HG03025 (cell line): ENCODE results near the gene ZC2HC1C.

Experiments used
- ATAC-seq: cut with Tn5 transposase; IDR thresholded peaks from one replicate; pipeline ENCODE4 v1.9.1; 2021; ENCODE audit warnings: mild to moderate bottlenecking, moderate library complexity; ENCODE audit not compliant: unreplicated experiment, low FRiP score

Gene ZC2HC1C, protein sequence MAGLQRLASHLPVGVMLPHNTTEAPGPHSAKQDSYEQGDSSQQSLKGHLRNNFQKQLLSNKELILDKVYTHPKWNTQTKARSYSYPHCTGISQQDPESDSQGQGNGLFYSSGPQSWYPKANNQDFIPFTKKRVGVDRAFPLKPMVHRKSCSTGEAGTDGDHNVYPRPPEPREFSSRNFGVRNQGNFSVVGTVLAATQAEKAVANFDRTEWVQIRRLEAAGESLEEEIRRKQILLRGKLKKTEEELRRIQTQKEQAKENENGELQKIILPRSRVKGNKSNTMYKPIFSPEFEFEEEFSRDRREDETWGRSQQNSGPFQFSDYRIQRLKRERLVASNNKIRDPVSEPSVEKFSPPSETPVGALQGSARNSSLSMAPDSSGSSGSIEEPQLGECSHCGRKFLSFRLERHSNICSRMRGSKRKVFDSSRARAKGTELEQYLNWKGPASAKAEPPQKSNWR

DNA sequence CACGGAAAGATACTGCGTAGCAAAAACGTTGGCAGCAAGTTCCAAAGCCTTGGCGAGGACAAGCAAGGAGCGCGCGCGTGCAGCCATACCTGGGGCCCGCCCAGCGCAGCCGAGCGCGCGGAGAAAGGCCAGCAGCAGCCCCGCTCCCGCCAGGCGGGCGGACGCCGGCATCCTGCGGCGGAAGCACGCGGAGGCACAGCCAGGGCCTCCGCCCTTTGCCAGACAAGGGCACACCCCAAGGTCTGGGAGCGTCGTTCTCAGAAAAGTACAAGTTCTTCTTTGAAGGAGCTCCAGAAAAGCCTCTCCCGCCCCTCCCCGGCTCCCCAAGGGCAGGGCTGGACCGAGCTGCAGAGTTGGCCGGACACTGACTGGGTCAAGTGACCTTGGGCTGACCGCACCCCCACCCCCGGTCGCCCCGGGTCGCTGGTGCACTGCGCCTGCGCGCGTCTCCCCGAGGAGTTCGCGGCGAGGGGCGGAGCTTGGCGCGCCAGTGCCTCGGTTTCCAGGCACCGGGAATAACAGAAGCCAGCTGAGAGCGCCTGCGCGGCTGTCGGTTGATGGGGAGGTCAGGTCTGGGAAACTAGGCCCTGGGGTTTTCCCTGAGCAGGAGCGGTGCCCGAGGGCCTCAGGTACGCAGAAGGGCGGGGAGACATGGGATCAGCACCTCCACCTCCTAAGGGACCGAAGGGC is at the start of gene ZC2HC1C:
Gene ZC2HC1C, plus strand, starts transcription at position 521 of the 690 bp plus-strand sequence. CDS start 933 bp downstream, outside the sequence.
- ATAC-seq, result peak; percentile 49

DNA sequence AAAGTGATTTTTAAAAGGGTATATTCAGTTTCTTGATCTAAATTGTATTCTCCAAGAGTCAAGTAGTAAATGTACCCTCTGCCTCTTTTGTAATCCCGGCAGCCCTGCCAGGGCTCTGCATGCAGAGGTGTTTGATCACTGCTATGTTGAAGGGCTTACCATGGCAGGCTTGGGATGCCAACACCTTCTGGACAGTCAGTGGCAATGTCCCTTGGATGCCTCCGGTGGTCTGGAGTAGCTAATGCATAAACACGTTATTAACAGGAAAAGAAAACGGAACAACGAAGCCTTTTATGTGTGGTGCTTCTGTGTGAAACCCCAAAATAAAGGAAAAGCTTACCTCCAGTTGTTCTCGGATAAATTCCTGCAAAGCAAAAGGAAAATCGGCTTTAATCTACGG is 46.8 kb upstream of the ZC2HC1C start:
- ATAC-seq, result no peak

DNA sequence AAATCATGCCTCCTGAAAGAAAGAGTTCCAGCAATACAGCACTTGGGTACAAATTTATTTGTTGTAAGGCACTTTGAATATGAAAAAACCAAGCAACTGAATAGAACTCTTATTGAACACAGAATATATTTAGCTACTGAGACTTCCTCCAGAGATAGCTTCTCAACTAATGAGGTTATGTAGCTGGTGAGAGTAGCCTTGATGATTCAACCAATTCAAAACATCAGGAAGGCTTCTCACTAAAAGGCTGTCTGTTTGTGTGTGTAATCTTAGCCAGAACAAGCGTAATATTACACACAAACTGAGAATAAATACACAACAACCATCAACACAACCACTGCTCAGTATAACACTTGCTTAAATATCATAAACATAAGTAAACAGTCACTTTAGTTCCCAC is 46.3 kb upstream of the ZC2HC1C start:
- no peak for ATAC-seq

DNA sequence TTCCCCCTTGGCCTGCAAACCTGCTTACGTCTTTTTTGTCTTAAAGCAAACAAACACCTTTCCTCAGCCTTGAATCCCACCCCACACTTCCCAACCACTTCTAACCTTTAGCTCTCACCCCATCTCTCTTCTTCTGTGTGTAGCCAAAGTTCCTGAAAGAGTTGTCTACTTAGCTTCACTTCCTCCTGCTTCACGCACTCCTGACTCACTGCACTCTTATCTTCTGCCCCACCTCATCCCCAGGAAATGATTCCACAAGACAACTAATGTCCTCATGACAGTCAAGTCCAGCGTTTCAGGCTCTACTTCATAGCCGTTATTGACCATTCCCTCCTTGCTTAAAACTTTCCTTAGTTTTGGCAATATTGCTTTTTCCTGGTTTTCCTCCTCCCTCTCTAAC is 44.4 kb upstream of the ZC2HC1C start:
- ATAC-seq, result no peak

DNA sequence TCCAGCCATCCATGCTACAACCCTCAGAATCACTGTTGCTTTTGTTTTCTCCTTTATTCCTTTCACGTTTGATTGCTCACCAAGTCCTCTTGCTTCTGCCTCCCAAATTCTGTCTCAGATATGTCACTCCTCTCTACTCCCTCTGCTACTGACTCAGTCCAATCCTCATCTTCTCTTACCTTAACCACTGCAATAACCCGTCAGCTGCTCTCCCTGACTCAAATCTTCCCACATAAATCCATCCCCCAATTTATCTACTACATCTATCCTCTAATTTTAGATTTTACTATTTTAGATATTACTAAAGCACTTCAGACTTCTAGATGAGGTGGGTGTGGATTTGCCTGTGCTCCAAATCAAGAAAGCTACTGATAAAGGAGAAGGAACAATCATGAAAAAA is 43.6 kb upstream of the ZC2HC1C start:
- no peak for ATAC-seq

DNA sequence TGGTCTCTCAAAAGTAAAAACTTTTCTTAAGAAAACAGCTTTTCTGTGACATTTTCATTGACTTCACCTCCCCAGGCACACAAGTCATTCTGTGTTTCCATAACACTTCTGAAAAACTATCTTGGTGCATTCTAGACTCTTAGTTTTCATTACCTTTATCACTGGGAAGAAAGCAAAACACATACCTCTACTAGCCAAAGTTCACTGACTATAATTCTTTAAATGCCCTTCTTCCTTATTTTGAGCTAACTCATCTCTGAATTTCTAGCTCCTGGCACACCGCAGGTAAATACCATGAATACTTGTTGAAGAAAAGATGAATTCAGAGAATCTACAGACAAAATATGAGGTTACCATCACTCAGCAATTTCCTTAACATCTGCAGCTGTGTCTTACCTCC is 39.3 kb upstream of the ZC2HC1C start:
- no peak for ATAC-seq

DNA sequence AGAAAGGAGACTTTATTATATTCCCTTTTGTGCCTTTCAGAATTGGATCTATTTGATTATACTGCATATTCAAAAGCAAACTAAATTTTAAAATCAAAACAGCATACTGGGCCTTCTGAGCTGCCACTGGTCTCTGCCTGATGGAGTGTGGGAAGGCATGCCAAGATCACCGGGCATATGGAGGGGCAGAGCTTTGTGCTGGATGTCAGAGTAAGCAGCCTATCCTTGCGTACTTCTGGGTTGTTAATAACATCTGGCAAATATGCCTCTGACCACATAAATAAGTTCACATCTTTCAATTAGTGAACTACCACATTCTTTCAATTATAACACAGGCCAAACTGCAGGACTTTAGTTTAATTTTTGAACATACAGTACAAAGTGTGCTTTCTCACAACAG is 36.5 kb upstream of the ZC2HC1C start:
- no peak for ATAC-seq

DNA sequence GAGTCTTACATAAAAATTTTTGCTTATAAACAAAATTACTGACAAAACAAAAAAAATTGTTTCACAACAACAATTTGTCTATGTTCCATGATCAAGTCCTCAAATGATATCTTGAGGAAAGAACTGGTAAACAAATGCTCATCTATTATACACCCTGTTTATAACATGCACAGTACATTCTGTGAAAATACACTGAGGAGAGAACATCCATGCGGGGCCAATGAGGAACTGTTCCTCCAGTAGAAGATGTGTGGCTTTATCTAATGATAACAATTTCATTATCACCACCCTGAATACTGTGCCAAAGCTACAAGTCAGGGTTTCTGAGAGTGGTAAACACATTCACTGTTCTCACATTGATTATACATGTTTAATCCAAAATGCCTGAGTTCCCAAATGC is 28.9 kb upstream of the ZC2HC1C start:
- no peak for ATAC-seq

DNA sequence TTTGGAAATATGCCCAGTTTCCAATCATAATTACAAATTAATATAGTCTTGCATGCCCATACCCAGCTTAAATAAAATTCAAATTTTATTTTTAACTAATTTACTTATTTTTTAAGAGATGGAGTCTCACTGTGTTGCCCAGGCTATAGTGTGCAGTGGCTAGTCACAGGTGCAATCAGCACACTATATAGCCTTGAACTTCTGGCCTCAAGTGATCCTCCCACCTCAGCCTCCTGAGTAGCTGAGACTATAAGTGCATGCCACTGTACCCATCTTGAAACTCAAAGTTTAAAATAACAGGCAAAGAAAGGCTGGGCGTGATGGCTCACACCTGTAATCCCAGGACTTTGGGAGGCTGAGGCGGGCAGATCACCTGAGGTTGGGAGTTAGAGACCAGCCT is 28.5 kb upstream of the ZC2HC1C start:
- ATAC-seq, result no peak

DNA sequence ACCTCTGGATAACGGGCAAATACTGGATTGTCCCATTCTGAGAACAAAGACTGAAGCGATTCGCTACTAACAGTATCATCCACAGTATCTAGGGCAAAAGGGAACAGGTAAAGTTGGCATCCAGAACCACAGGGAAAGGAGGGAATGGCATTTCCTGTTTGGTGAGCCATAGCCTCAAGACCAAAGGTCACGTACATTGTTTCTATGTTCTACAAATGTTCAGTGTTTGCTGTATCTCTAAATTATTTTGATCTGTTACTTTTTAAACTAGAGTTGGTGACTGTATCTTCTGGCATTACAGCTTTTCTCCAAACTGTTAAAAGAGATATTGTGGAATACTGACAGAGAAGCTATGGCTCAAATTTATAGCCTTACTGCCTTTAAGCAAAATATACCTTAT is 27.8 kb upstream of the ZC2HC1C start:
- ATAC-seq, result no peak

DNA sequence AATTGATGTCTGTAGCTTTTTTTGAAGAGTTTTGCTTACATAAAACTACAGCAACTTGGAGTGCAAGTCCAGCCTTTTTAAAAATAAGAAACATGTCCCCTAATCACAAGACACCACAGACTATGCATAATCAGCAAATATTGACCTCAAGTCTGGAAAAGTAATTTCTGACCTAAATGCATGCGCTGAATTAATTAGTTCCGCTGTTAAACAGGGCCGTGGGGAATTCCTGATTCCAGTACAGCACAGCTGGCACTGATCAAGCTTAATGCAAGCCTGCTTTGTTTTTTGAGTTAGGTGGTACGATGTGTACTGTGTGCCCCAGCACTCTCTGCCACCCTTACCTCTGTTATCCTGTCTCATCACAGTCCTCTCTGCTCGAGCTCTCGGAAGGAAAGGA is 27.4 kb upstream of the ZC2HC1C start:
- no peak for ATAC-seq

DNA sequence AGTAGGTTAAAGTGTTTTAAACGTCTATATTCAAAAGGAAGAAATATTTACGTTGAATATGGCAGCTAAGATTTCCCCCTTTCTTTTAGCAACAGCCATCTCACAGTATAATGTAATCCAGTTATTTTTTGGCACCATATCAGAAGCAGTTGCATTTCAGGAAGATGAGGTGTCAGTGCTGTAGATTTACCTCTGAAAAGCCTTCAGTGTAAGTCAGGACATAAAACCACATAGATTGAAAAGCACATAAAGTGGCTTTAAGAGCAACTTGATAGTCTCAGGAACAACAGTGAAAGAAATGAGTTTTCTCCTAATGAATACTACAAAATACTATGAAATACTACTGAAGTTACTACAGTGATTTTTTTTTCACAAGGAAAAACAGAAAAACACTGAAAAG is 25.1 kb upstream of the ZC2HC1C start:
- ATAC-seq, result no peak

DNA sequence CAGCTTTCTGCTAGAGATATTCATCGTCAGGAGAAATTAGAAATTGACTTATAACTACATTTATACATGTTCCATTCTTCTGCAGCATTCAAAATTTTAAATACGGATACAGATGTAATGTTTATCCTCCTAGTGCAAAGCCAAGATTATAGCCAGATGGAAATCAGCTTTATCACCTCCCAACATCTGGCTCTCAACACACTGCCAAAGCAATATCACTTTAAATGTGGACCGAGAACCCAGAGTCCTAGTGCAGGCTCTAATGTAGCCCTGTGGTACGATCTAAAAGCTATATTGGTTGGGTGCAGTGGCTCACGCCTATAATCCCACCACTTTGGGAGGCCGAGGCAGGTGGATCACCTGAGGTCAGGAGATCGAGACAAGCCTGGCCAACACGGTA is 24.7 kb upstream of the ZC2HC1C start:
- no peak for ATAC-seq

DNA sequence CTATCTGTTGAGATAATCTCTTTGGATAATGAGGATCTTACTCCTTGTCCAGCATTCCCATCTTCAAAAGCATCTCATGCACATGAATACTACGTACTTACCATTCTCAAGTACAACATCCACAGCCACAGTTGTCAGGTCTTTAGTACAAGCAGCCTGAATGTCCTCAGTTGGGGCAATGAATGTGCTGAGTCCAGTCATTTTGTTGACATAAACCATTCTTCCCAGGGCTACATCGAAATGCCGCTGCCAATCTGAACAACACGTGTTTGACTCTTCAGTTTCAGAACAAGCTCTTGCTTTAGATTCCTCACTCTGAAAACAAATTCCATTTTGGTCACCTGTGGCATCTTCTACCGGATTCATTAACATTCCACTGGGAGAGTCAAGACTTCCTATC is 23.2 kb upstream of the ZC2HC1C start:
- ATAC-seq, result no peak

DNA sequence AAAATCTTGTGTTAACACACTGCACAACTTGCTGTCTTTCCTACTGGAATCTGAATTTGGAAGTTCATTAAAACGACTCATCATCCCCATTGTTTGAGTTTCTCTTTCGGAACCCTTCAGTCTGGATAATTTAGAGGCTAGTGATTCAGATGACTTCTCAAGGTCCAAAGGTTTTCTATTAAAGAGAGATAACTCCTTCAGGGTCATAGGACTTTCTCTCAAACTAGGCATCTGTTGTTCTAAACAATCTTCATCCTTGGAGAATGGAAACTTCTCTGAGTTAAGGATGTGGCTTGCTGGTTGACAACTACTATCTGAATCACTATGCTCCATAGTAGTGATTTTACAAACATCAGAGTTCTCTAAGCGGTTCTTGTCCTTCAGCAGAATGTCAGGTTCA is 22.5 kb upstream of the ZC2HC1C start:
- no peak for ATAC-seq

DNA sequence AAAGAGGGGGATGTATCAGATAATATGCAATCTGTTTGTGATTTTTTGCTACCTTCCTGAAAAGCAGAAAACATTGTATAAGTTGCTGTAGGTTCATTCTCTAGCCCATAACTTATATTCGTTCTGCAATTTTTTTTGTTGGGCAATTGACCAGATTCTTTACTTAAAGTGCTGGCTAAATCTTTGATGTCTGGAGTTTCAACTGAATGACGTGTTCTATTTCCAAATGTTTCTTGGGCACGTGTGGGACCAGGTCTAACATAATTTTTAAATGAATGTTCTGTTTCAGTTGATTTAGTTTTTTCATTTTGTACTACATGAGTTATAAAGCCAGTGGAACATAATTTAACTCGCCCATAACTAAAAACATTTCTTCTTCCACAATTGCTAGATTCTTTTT is 21.9 kb upstream of the ZC2HC1C start:
- no peak for ATAC-seq

DNA sequence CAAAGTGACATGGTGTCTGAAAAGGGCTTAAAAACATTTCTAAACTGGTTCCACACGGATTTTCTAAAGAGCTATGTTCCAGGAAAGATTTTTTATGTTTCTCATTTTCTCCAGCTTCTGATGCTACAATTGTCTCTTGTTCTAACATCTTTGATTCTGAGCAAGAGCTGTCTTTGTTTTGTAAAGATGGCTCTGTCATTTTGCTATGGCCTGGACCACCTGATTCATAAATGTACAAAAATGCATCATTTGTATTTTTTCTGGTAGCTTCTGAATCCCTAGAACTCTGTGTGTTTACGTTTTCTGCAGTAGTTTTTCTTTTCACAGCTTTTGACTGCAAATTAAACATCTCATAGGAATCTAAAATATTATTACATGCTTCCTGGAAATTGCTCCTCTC is 21.3 kb upstream of the ZC2HC1C start:
- ATAC-seq, result no peak

DNA sequence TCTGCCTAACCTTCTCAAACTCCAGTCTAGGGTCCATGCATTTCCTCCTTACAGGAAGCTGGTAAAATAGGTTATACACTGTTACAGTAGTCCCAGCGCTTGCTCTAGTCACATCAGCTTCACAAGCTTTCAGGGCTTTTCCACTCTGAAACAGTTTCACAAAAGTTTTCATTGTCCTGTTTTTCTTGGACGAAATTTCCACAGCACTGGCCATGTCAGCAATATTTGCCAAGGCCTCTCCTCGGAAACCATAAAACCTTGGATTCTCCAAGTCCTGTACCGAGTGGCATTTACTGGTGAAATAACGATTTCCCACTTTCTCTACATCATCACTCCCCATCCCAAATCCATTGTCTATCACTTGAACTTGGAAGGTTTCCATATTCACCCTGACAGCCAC is 20.3 kb upstream of the ZC2HC1C start:
- ATAC-seq, result no peak

DNA sequence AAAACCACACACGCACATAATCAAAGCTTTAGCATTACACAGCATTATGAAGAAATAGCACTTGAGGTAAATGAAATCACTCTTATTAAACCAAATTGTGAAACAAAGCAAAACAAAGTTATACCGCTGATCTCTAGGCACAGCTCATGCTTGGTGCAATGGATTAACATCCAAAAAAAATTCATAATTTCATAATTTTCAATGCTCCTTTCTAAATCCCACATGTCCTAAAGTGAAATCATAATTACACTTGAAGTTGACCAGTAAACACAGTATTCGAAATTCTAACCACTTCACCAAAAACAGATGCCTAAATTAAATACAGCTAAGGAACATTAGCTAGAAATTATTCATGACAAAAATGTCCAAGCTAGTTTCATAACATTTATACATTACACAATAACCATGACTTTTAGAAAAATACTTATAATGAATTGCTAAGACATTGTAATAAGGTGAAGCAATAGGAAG is 19.7 kb upstream of the ZC2HC1C start:
- ATAC-seq, result no peak

DNA sequence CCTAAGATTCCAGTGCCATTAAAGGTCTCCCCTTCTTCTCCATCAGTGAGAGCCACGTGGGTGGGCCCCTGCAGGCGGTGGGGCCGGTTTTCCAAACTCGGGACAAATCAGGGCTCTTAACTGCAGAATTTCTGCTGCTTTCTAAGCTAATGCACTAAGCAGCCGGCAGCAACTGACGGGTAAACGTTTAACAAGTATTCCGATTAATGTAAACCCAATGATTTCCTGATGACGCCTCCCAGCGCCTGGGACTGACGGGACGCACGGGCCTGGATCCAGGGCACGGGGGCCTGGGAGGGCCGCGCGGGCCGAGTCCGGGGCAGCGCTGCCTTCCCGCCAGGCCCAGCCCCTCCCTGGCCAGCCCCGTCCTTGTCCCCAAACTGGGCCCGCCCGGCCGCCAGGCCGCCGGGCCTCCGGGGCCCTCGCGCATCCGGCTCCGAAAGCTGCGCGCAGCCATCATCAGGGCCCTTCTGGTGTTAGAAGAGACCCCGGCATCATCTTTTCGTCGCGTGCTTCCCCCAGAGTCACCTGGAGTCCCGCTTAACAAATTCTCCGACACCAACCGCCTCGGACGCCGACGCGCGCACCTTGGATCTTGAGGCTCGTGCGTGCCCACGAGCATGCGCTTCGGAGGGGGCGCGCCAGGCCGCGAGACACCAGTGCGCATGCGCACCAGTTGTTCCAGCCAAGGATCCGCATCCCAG is 18.4 kb upstream of the ZC2HC1C start, which contains the start of gene MLH3:
Gene MLH3, minus strand, starts transcription at position 616 of the 704 bp plus-strand sequence. CDS start 1,812 bp downstream, outside the sequence.
- peak; percentile 69 for ATAC-seq

DNA sequence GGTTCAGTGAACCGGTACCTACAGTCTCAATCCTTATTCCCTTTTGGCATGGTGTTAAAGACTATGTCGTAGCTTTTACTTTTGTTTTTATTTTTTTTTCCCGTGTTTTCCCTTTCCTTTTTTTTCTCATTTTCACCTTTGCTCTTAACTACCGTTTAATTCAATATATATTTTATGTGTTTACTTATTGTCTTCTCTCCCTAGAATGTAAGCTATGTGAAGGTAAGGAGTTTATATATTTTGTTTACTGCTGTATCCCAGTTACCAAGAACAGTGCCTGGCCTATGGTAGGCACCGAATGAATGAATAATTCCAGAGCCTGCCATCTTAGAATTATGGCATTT is 17.9 kb upstream of the ZC2HC1C start:
- no peak for ATAC-seq
